Glutamatergic neuron (in vitro differentiated cells): Measurements from ENCODE around the gene RNF38. TPM values are rescaled to one million over a fixed set of nuclear protein-coding genes. Genes with fewer than 3 reads are reported as not detected.

Experiments used
- DNase-seq: peaks from one replicate; pipeline ENCODE4 v3.0.0; 2022
- H3K27ac Mint-ChIP-seq: one replicate; pipeline ENCODE4 v1.8.0; 2020; ENCODE audit warnings: mild to moderate bottlenecking, mixed read lengths, inconsistent platforms; ENCODE audit not compliant: unreplicated experiment
- H3K27me3 Mint-ChIP-seq: one replicate; pipeline ENCODE4 v1.8.0; 2020; ENCODE audit warnings: mild to moderate bottlenecking, moderate library complexity, mixed read lengths, inconsistent platforms; ENCODE audit not compliant: unreplicated experiment
- H3K36me3 Mint-ChIP-seq: one replicate; pipeline ENCODE4 v1.8.0; 2020; ENCODE audit warnings: mild to moderate bottlenecking, mixed read lengths, inconsistent platforms; ENCODE audit not compliant: unreplicated experiment
- H3K4me1 Mint-ChIP-seq: one replicate; pipeline ENCODE4 v1.8.0; 2020; ENCODE audit warnings: mild to moderate bottlenecking, low read depth, mixed read lengths, inconsistent platforms; ENCODE audit not compliant: unreplicated experiment
- H3K4me3 Mint-ChIP-seq: one replicate; pipeline ENCODE4 v1.8.0; 2020; ENCODE audit warnings: mild to moderate bottlenecking, mixed read lengths, inconsistent platforms; ENCODE audit not compliant: unreplicated experiment
- H3K9me3 Mint-ChIP-seq: one replicate; pipeline ENCODE4 v1.8.0; 2020; ENCODE audit warnings: mild to moderate bottlenecking, moderate library complexity, mixed read lengths, inconsistent platforms; ENCODE audit not compliant: unreplicated experiment
- total RNA-seq: library from RNA; stranded (reverse); fragmentation: NEBNext Ultra II Directional; extraction: Animal tissue kit (Norgen Biotek cat#: 25700); gene quantifications from one replicate; pipeline ENCODE4 v1.2.1, GENCODE V29; 2021; ENCODE audit not compliant: unreplicated experiment
- TF ChIP-seq, protein P1 (sequence below): fragments of 200-600 bp; sonication (generic); IDR thresholded peaks from one replicate; pipeline ENCODE4 v1.5.0; 2021; ENCODE audit not compliant: partially characterized antibody, unreplicated experiment

Gene RNF38
- total RNA-seq, 1 donor from 2014 or later, result 129 TPM

DNA sequence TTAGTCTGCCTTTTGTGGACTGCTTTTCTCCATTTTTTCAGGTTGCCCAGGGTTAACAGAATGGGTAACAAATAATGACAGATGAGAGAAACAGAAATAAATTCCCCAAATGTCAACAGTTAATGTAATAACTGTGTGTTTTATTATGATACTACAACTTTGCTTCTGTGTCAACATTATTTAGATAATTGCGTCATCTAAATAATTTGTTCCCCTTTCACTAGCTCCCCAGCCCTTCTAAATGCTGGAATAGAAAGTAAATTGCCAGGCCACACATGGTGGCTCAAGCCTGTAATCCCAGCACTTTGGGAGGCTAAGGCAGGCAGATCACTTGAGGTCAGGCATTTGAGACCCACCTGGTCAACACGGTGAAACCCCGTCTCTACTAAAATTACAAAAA, 53.5 kb downstream of the RNF38 start:
- H3K4me1 Mint-ChIP-seq, result no peaks in the 10 kb centered on the region
- H3K36me3 Mint-ChIP-seq, result no peaks in the 10 kb centered on the region
- H3K9me3 Mint-ChIP-seq, result peaks cover 3% of the 10 kb centered on the region
- H3K27ac Mint-ChIP-seq, result no peak overlapping the region
- TF ChIP-seq, protein P1, sequence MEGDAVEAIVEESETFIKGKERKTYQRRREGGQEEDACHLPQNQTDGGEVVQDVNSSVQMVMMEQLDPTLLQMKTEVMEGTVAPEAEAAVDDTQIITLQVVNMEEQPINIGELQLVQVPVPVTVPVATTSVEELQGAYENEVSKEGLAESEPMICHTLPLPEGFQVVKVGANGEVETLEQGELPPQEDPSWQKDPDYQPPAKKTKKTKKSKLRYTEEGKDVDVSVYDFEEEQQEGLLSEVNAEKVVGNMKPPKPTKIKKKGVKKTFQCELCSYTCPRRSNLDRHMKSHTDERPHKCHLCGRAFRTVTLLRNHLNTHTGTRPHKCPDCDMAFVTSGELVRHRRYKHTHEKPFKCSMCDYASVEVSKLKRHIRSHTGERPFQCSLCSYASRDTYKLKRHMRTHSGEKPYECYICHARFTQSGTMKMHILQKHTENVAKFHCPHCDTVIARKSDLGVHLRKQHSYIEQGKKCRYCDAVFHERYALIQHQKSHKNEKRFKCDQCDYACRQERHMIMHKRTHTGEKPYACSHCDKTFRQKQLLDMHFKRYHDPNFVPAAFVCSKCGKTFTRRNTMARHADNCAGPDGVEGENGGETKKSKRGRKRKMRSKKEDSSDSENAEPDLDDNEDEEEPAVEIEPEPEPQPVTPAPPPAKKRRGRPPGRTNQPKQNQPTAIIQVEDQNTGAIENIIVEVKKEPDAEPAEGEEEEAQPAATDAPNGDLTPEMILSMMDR, result no peak
- no peak for DNase-seq
- no peak overlapping the region for H3K4me3 Mint-ChIP-seq
- no peaks in the 10 kb centered on the region for H3K27me3 Mint-ChIP-seq

DNA sequence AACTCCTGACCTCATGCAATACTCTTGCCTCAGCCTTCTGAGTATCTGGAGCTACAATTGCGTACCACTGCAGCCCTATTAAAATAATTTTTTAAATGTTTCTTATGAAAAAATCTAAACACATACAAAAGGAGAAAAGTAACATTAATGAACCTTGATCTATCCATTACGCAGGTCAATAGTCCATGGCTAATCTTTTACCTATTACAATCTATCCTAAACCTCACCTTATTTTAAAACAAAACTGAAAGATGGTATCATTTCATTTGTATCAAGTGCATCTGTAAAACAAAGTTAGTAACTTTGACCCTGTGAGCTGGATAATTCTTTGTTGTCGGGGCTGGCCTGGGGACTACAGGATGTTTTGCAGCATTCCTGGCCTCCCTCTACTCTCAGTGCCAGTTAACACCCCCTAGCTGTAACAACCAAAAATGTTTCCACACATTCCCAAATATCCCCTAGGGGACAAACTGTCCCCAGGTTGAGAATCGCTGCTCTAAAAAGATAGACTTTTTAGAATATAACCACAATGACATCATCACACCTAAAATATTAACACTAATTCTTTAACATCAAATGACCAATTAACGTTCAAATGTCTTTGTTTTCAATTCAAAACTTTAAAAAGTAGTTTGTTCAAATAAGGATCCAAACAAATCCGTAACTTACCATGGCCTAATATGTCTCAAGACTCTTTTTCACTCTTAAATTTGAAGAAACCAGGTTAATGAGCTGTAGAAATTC, 54.8 kb downstream of the RNF38 start:
- Mint-ChIP-seq H3K4me3 (no peak overlapping the region), H3K4me1 (no peaks in the 10 kb centered on the region), H3K27me3 (no peaks in the 10 kb centered on the region), H3K27ac (no peak overlapping the region), H3K9me3 (peaks cover 3% of the 10 kb centered on the region), H3K36me3 (no peaks in the 10 kb centered on the region)
- TF ChIP-seq, protein P1, result no peak
- no peak for DNase-seq

DNA sequence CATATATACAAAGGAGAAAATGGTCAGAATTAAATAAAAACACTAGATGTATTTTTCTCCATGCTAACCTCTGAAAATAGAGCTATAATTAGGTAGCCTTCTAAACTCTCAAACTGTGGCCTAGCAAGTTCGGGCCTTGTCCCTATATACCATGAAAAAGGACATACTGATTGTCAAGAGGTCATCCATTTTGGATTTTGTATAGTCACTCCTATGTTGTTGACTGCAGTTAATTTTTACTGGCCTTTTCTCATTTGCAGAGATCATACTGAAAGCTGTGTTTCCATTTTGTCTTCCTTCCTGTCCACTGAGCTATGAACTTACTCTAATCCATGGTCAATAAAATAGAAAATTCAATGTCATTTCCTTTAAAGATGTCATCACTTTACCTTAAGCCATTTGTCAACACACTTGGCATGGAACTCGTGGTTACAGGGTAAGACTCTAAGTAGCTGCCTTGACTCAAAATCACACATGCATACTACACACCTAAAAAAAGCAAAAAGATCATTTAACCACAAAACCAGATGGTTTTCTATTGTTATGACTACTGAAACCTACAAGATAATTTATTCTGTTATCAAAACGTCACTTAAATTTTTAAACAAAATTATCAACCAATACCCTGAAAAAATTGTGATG, 58.0 kb downstream of the RNF38 start:
- DNase-seq, result no peak
- Mint-ChIP-seq H3K4me1 (no peaks in the 10 kb centered on the region), H3K4me3 (no peak overlapping the region), H3K27ac (no peak overlapping the region), H3K27me3 (no peaks in the 10 kb centered on the region), H3K9me3 (peaks cover 1% of the 10 kb centered on the region), H3K36me3 (no peaks in the 10 kb centered on the region)
- TF ChIP-seq, protein P1, result no peak

DNA sequence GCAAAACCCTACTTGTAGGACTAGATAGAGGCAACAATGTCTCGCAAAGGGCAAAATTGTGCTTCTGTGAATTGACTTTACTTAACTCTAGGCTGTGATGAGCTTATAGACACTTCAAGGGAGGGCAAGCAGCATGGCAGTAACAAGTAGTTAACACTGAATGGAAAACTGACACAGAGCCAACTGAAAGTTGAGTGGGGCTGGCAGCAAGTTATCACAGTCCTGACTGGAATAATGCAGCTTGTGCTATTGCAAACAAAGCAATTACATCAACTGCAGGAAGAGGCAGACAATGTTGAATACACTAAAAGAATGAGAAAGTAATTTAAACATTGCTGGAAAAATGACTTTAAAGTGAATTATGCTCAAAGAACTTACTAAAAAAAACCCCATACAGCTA, 62.2 kb downstream of the RNF38 start:
- Mint-ChIP-seq H3K9me3 (no peaks in the 10 kb centered on the region), H3K36me3 (no peaks in the 10 kb centered on the region), H3K27me3 (no peaks in the 10 kb centered on the region), H3K27ac (no peak overlapping the region), H3K4me1 (no peaks in the 10 kb centered on the region), H3K4me3 (no peak overlapping the region)
- DNase-seq, result no peak
- TF ChIP-seq, protein P1, result no peak

DNA sequence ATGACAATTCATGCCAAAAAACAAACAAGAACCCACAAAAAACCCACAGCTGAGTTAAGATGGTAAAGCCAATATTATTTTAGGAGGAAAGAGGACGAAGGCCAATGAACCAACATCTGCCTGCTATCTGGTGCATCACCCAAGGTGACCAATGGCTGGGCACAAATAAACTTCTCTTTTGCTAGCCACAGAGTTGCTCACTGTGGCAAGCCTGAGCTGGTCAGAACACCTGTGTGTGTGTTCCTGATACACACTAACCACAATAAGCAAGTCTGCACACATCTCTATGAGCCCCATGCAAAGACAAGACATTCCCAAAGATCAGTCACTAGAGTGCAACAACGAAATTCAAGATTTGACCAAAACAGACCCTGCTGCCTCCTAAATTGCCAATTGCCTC, 63.1 kb downstream of the RNF38 start:
- H3K27ac Mint-ChIP-seq, result no peak overlapping the region
- DNase-seq, result no peak
- no peaks in the 10 kb centered on the region for H3K9me3 Mint-ChIP-seq
- no peaks in the 10 kb centered on the region for H3K27me3 Mint-ChIP-seq
- H3K36me3 Mint-ChIP-seq, result no peaks in the 10 kb centered on the region
- no peak overlapping the region for H3K4me3 Mint-ChIP-seq
- H3K4me1 Mint-ChIP-seq, result no peaks in the 10 kb centered on the region
- TF ChIP-seq, protein P1, result no peak
